K562 (cell line): Measurements from ENCODE around the gene ZDHHC1. TPM values are rescaled to one million over a fixed set of nuclear protein-coding genes. Genes with fewer than 3 reads are reported as not detected.
A peak's percentile ranks its signal among the peaks of the same experiment; 100 is the strongest.

Experiments
- BDP1 ChIP-seq: IDR thresholded peaks from 3 replicates; pipeline ENCODE4 v1.6.1; 2011; ENCODE audit not compliant: insufficient read length, insufficient read depth
- BHLHE40 ChIP-seq: IDR thresholded peaks from 2 replicates; pipeline ENCODE4 v1.6.1; 2011; ENCODE audit warnings: low read length, improper control_type of control experiment
- CREB1 ChIP-seq, 2 experiments: sonication (generic) in 1 of 2; formaldehyde crosslinking in 1 of 2; IDR thresholded peaks; 2 replicates each; pipeline versions ENCODE4 v1.6.1 to v1.8.0; 2012 to 2022; ENCODE audit warnings: inconsistent platforms in 1 of 2, mild to moderate bottlenecking in 1 of 2, missing genetic modification reagents in 1 of 2, moderate library complexity in 1 of 2
- DACH1 ChIP-seq: fragments of 450-650 bp; IDR thresholded peaks from 2 replicates; pipeline ENCODE4 v1.6.1; 2018; ENCODE audit not compliant: partially characterized antibody
- DPF2 ChIP-seq: fragments of 450-650 bp; IDR thresholded peaks from 2 replicates; pipeline ENCODE4 v1.6.1; 2016
- ETS2 ChIP-seq: IDR thresholded peaks from 2 replicates; pipeline ENCODE4 v1.6.1; 2016; ENCODE audit warnings: borderline replicate concordance, missing genetic modification characterization, mild to moderate bottlenecking, moderate library complexity, missing compliant biosample characterization; ENCODE audit not compliant: poor library complexity, severe bottlenecking
- GABPB2 ChIP-seq: fragments of 250-450 bp; sonication (Bioruptor Pico); conservative IDR thresholded peaks from 2 replicates; pipeline ENCODE4 v1.5.1; 2021; ENCODE audit warnings: mild to moderate bottlenecking
- GATAD2B ChIP-seq: fragments of 450-650 bp; IDR thresholded peaks from 2 replicates; pipeline ENCODE4 v1.6.1; 2017; ENCODE audit warnings: mild to moderate bottlenecking, borderline replicate concordance
- HCFC1 ChIP-seq: IDR thresholded peaks from 2 replicates; pipeline ENCODE4 v1.6.1; 2012; ENCODE audit warnings: low read depth, low read length, improper control_type of control experiment
- ILK ChIP-seq: fragments of 450-650 bp; IDR thresholded peaks from 2 replicates; pipeline ENCODE4 v1.6.1; 2016; ENCODE audit warnings: missing genetic modification characterization, low read depth, mild to moderate bottlenecking, missing compliant biosample characterization, moderate library complexity, borderline replicate concordance
- MEIS2 ChIP-seq: fragments of 450-650 bp; IDR thresholded peaks from 2 replicates; pipeline ENCODE4 v1.6.1; 2014; ENCODE audit warnings: mild to moderate bottlenecking; ENCODE audit not compliant: partially characterized antibody
- MTA1 ChIP-seq: fragments of 450-650 bp; IDR thresholded peaks from 2 replicates; pipeline ENCODE4 v1.6.1; 2017; ENCODE audit warnings: borderline replicate concordance
- PHTF2 ChIP-seq: fragments of 250-450 bp; sonication (Bioruptor Pico); IDR thresholded peaks from 2 replicates; pipeline ENCODE4 v1.5.0; 2021; ENCODE audit warnings: mild to moderate bottlenecking
- POLR3G ChIP-seq: IDR thresholded peaks from 2 replicates; pipeline ENCODE4 v1.6.1; 2011; ENCODE audit not compliant: insufficient read length, insufficient replicate concordance; ENCODE audit errors: extremely low read depth
- RAD51 ChIP-seq: fragments of 450-650 bp; IDR thresholded peaks from 2 replicates; pipeline ENCODE4 v1.7.1; 2016; ENCODE audit warnings: low read depth, mild to moderate bottlenecking, borderline replicate concordance
- SIRT6 ChIP-seq: IDR thresholded peaks from one replicate; pipeline ENCODE4 v1.6.1; 2012; ENCODE audit warnings: low read depth, mild to moderate bottlenecking, control low read depth, inconsistent platforms, low read length, moderate library complexity
- SIX5 ChIP-seq, 2 experiments: IDR thresholded peaks; 2 replicates each; pipeline ENCODE4 v1.6.1; 2011; ENCODE audit warnings: low read length in 2 of 2, borderline replicate concordance in 1 of 2, low read depth in 1 of 2, mild to moderate bottlenecking in 1 of 2, moderate library complexity in 1 of 2; ENCODE audit not compliant: insufficient read depth in 1 of 2
- SMARCE1 ChIP-seq: fragments of 450-650 bp; IDR thresholded peaks from 2 replicates; pipeline ENCODE4 v1.7.1; 2016; ENCODE audit warnings: mild to moderate bottlenecking
- STAG1 ChIP-seq: sonication (generic); formaldehyde crosslinking; IDR thresholded peaks from 2 replicates; pipeline ENCODE4 v1.5.0; 2020; ENCODE audit warnings: missing genetic modification reagents, borderline replicate concordance
- TBL1XR1 ChIP-seq, 2 experiments: IDR thresholded peaks; 2 replicates each; pipeline ENCODE4 v1.6.1; 2012; ENCODE audit warnings: improper control_type of control experiment in 2 of 2, low read length in 2 of 2, mild to moderate bottlenecking in 1 of 2
- TEAD1 ChIP-seq, 2 experiments: fragments of 450-650 bp in 1 of 2; sonication (generic) in 1 of 2; formaldehyde crosslinking; IDR thresholded peaks; 2 replicates each; pipeline versions ENCODE4 v1.4.0 to v1.8.0; 2020 to 2022; ENCODE audit warnings: mild to moderate bottlenecking in 2 of 2, missing genetic modification reagents in 1 of 2
- ZNF124 ChIP-seq: sonication (generic); formaldehyde crosslinking; IDR thresholded peaks from 2 replicates; pipeline ENCODE4 v1.8.1; 2022; ENCODE audit warnings: missing genetic modification reagents
- ZNF239 ChIP-seq: fragments of 250-450 bp; sonication (Bioruptor Pico); IDR thresholded peaks from 2 replicates; pipeline ENCODE4 v1.4.0; 2020; ENCODE audit warnings: mild to moderate bottlenecking
- polyA plus RNA-seq, 8 experiments: library from polyadenylated mRNA; depleted of rRNA in 4 of 8; stranded (reverse) in 5 of 8; unstranded in 3 of 8; fragments of >200 nt; fragmentation: Nextera tagmentation in 2 of 8; fragmentation: Illumina TruSeq in 1 of 8; extraction: Ambion mirVana in 2 of 8; extraction: Trizol in 1 of 8; gene quantifications; 2 replicates each; pipeline versions ENCODE4 v1.2.1 to v1.2.3, GENCODE V29; 2011 to 2014; ENCODE audit warnings: inconsistent platforms in 1 of 8, missing spikeins in 1 of 8
- total RNA-seq, 7 experiments: library from RNA; depleted of rRNA in 6 of 7; stranded (reverse); fragments of >200 nt in 6 of 7; fragmentation: Illumina TruSeq in 2 of 7; extraction: Trizol in 2 of 7; gene quantifications; 2 replicates each; pipeline versions ENCODE4 v1.2.1 to v1.2.3, GENCODE V29; 2011 to 2021; ENCODE audit warnings: low replicate concordance in 1 of 7
- TF ChIP-seq, protein P1 (sequence below): conservative IDR thresholded peaks from 2 replicates; pipeline ENCODE4 v1.6.1; 2011; ENCODE audit warnings: low read depth, mild to moderate bottlenecking, low read length; ENCODE audit not compliant: control insufficient read depth
- TF ChIP-seq, protein P2 (sequence below): fragments of 250-450 bp; sonication (Bioruptor Pico); IDR thresholded peaks from 2 replicates; pipeline ENCODE4 v1.8.0; 2022; ENCODE audit warnings: inconsistent platforms, mild to moderate bottlenecking, moderate library complexity, borderline replicate concordance
- TF ChIP-seq, protein P3 (sequence below), 2 experiments: IDR thresholded peaks; 2 replicates each; pipeline ENCODE4 v1.6.1; 2012; ENCODE audit warnings: improper control_type of control experiment in 2 of 2, low read depth in 2 of 2, low read length in 2 of 2, borderline replicate concordance in 1 of 2

ZDHHC1 gene
- total and polyA plus RNA-seq, 9 of the 15 experiments (the other 6 are each of a cell fraction or from before 2014, with no cell fraction given) = 0.06 to 0.77 (median 0.25) TPM; not detected in 4

DNA sequence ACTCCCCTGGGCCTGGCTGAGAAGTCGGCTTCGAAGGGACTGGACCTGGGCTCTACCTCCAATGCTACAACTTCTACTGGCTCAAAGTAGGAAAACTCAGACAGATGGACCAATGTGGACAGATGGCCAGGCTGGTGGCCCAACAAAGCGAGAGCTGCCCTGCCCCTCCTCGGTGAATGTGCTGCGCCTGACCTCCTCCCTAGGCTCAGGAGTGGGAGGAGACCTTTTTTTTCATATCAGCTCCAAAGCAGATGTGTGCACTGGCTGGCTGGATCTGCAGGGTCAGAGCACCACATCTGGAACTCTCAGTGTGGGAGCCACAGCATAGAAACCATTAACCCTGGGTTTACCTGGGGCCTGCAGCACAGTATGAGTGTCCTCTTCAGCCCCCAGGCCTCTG is 43.9 kb upstream of the ZDHHC1 start (continued):
- TF ChIP-seq POLR3G (no peak), GABPB2 (no peak), TBL1XR1 (IDR thresholded peaks at IDR 0.05; ENCODE audit: low read length in 2 of 2) (0 out of 4 replicates have a peak, but pooled peaks of 1 of the 2 experiments have one; percentile 25), DPF2 (peak; percentile 73), GATAD2B (no peak), MEIS2 (no peak), ETS2 (tag) (no peak), HCFC1 (no peak), ZNF124 (CRISPR knock-in tag) (no peak), RAD51 (no peak), BDP1 (no peak), TEAD1 (CRISPR knock-in tag; IDR thresholded peaks at IDR 0.05) (0 out of 4 replicates have a peak, but pooled peaks of 1 of the 2 experiments have one; percentile 65), SIX5 (IDR thresholded peaks at IDR 0.05; ENCODE audit: borderline replicate concordance in 1 of 2, insufficient read depth in 1 of 2, low read depth in 1 of 2, low read length in 2 of 2) (no peak), CREB1 (IDR thresholded peaks at IDR 0.05) (0 out of 2 replicates have a peak, but pooled peaks have one; percentile 18), CREB1 (CRISPR knock-in tag; IDR thresholded peaks at IDR 0.05) (no peak), SIRT6 (no peak), MTA1 (no peak), DACH1 (no peak), PHTF2 (CRISPR knock-in tag) (no peak), STAG1 (CRISPR knock-in tag) (no peak), ILK (tag) (no peak), SMARCE1 (peak; percentile 35; the same call in 1 of the 2 replicates), BHLHE40 (peak; percentile 46; the same call in 1 of the 2 replicates), ZNF239 (CRISPR knock-in tag) (no peak)
- TF ChIP-seq, protein P1, sequence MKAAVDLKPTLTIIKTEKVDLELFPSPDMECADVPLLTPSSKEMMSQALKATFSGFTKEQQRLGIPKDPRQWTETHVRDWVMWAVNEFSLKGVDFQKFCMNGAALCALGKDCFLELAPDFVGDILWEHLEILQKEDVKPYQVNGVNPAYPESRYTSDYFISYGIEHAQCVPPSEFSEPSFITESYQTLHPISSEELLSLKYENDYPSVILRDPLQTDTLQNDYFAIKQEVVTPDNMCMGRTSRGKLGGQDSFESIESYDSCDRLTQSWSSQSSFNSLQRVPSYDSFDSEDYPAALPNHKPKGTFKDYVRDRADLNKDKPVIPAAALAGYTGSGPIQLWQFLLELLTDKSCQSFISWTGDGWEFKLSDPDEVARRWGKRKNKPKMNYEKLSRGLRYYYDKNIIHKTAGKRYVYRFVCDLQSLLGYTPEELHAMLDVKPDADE = 0 out of 2 replicates have a peak, but pooled peaks have one; percentile 43
- TF ChIP-seq, protein P2, sequence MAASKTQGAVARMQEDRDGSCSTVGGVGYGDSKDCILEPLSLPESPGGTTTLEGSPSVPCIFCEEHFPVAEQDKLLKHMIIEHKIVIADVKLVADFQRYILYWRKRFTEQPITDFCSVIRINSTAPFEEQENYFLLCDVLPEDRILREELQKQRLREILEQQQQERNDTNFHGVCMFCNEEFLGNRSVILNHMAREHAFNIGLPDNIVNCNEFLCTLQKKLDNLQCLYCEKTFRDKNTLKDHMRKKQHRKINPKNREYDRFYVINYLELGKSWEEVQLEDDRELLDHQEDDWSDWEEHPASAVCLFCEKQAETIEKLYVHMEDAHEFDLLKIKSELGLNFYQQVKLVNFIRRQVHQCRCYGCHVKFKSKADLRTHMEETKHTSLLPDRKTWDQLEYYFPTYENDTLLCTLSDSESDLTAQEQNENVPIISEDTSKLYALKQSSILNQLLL (CRISPR knock-in tag) = no peak
- TF ChIP-seq, protein P3, sequence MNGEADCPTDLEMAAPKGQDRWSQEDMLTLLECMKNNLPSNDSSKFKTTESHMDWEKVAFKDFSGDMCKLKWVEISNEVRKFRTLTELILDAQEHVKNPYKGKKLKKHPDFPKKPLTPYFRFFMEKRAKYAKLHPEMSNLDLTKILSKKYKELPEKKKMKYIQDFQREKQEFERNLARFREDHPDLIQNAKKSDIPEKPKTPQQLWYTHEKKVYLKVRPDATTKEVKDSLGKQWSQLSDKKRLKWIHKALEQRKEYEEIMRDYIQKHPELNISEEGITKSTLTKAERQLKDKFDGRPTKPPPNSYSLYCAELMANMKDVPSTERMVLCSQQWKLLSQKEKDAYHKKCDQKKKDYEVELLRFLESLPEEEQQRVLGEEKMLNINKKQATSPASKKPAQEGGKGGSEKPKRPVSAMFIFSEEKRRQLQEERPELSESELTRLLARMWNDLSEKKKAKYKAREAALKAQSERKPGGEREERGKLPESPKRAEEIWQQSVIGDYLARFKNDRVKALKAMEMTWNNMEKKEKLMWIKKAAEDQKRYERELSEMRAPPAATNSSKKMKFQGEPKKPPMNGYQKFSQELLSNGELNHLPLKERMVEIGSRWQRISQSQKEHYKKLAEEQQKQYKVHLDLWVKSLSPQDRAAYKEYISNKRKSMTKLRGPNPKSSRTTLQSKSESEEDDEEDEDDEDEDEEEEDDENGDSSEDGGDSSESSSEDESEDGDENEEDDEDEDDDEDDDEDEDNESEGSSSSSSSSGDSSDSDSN (IDR thresholded peaks at IDR 0.05; ENCODE audit: borderline replicate concordance in 1 of 2, low read depth in 2 of 2, low read length in 2 of 2) = no peak
